ENCODE results near the gene CPNE5. TPM values are rescaled to one million over a fixed set of nuclear protein-coding genes. Genes with fewer than 3 reads are reported as not detected.

The CPNE5 gene
- total and polyA plus RNA-seq, 9 of the 15 experiments (the other 6 are each of a cell fraction or from before 2014, with no cell fraction given) = 0.14 to 1.0 (median 0.46) TPM; not detected in 2

GRCh38 chr6:36852481-36853147 lies 13.4 kb upstream of the CPNE5 start (continued):
- no peak for TF ChIP-seq ZNF436 (CRISPR knock-in tag; IDR thresholded peaks at IDR 0.05)
- TF ChIP-seq ZNF174 (CRISPR knock-in tag; IDR thresholded peaks at IDR 0.05) = no peak
- no peak for TF ChIP-seq XRCC4 (IDR thresholded peaks at IDR 0.05; ENCODE audit: extremely low read depth, insufficient read depth, insufficient read length)
- no peak for TF ChIP-seq GMEB1 (CRISPR knock-in tag; IDR thresholded peaks at IDR 0.05)
- peak; percentile 30 for TF ChIP-seq E2F8 (IDR thresholded peaks at IDR 0.05; ENCODE audit: low read depth, partially characterized antibody)
- TF ChIP-seq ZNF444 (CRISPR knock-in tag; IDR thresholded peaks at IDR 0.05) = no peak
- no peak for TF ChIP-seq ZFPM2 (CRISPR knock-in tag; IDR thresholded peaks at IDR 0.05)
- no peak for TF ChIP-seq MIER1 (IDR thresholded peaks at IDR 0.05; ENCODE audit: low read depth)
- TF ChIP-seq NFRKB (IDR thresholded peaks at IDR 0.05; ENCODE audit: low read depth) = no peak
- no peak for TF ChIP-seq NFATC3 (IDR thresholded peaks at IDR 0.05)
- no peak for TF ChIP-seq CBX1 (IDR thresholded peaks at IDR 0.05; ENCODE audit: low read depth)
- no peak for TF ChIP-seq RBM39 (optimal IDR thresholded peaks at IDR 0.05; ENCODE audit: low read depth, low read length)
- no peak for TF ChIP-seq POLR2B (IDR thresholded peaks at IDR 0.05; ENCODE audit: low read depth, partially characterized antibody)
- TF ChIP-seq NFE2 (IDR thresholded peaks at IDR 0.05; ENCODE audit: low read depth) = peak; percentile 60
- TF ChIP-seq MAFK (IDR thresholded peaks at IDR 0.05; ENCODE audit: low read length) = peak; percentile 77
- no peak for TF ChIP-seq PHB2 (IDR thresholded peaks at IDR 0.05; ENCODE audit: low read depth)
- TF ChIP-seq FOSL1 (tag; conservative IDR thresholded peaks at IDR 0.05) = peak; percentile 60; the same call in 1 of the 2 replicates
- no peak for TF ChIP-seq SFPQ (IDR thresholded peaks at IDR 0.05; ENCODE audit: low read depth, low read length)
- 0 out of 2 replicates have a peak, but pooled peaks have one; percentile 39 for TF ChIP-seq POLR2A (conservative IDR thresholded peaks at IDR 0.05)
- TF ChIP-seq ZNF263 (CRISPR knock-in tag; IDR thresholded peaks at IDR 0.05; ENCODE audit: borderline replicate concordance) = no peak
- TF ChIP-seq ETV5 (CRISPR knock-in tag; IDR thresholded peaks at IDR 0.05; ENCODE audit: low read depth) = no peak
- TF ChIP-seq ZNF253 (CRISPR knock-in tag; conservative IDR thresholded peaks at IDR 0.05) = no peak
- no peak for TF ChIP-seq SREBF2 (CRISPR knock-in tag; IDR thresholded peaks at IDR 0.05)
- peak; percentile 57; the same call in 1 of the 2 replicates for TF ChIP-seq BHLHE40 (IDR thresholded peaks at IDR 0.05; ENCODE audit: low read length)
- TF ChIP-seq MECOM (CRISPR knock-in tag; IDR thresholded peaks at IDR 0.05) = no peak
